ENCODE data around the gene PHLPP2.

- no peak for TF ChIP-seq CTCF (IDR thresholded peaks at IDR 0.05)
- TF ChIP-seq EP300 (IDR thresholded peaks at IDR 0.05), result no peak
- TF ChIP-seq POLR2A (IDR thresholded peaks at IDR 0.05), result no peak
These were observed 37.7 kb upstream of the PHLPP2 start for GRCh38 chr16:71762186-71762585.
